Measurements from ENCODE around the gene COLEC11.

GRCh38 chr2:3587432-3587831 lies 7.5 kb upstream of the COLEC11 start:
- no peak for TF ChIP-seq CTCF (IDR thresholded peaks at IDR 0.05)
- no peak for TF ChIP-seq POLR2A (IDR thresholded peaks at IDR 0.05)
